Endothelial cell of hepatic sinusoid (primary cell): ENCODE results near the gene TTF2.

Experiments used
- in situ Hi-C: cut with HindIII; loops from 2 replicates; pipeline ENCODE4 v1.10.0; 2017; ENCODE audit warnings: low sequenced_read_pairs

The TTF2 gene

GRCh38 chr1:117045644-117046043 is 14.5 kb upstream of the TTF2 start:
- in situ Hi-C loops = no loop called here

GRCh38 chr1:117046781-117047180 is 13.3 kb upstream of the TTF2 start:
- in situ Hi-C loops = no loop called here

- in situ Hi-C loops = no loop called here
These were observed 12.9 kb upstream of the TTF2 start for GRCh38 chr1:117047271-117047670.

DNA sequence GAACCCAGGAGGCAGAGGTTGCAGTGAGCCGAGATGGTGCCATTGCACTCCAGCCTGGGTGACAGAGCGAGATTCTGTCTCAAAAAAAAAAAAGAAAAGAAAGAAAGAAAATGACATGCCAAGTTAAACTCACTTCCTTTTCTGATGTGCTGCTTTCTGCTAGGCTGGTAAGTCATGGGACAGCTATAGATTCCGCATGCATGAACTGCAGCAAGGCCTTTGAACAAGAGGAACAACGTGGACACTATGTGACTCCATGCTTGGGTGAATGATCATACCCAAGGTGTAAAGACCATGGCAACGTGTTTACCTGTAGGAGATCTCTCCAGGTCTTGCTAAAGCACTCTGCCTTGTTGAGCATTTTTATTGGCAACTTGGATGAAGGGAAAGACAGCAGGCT is 10.3 kb upstream of the TTF2 start:
- in situ Hi-C loops = loop anchor here (5.0 to 25.0 kb wide), 3 partner anchors 98 to 463 kb away; no protein-coding TSS in a partner anchor

DNA sequence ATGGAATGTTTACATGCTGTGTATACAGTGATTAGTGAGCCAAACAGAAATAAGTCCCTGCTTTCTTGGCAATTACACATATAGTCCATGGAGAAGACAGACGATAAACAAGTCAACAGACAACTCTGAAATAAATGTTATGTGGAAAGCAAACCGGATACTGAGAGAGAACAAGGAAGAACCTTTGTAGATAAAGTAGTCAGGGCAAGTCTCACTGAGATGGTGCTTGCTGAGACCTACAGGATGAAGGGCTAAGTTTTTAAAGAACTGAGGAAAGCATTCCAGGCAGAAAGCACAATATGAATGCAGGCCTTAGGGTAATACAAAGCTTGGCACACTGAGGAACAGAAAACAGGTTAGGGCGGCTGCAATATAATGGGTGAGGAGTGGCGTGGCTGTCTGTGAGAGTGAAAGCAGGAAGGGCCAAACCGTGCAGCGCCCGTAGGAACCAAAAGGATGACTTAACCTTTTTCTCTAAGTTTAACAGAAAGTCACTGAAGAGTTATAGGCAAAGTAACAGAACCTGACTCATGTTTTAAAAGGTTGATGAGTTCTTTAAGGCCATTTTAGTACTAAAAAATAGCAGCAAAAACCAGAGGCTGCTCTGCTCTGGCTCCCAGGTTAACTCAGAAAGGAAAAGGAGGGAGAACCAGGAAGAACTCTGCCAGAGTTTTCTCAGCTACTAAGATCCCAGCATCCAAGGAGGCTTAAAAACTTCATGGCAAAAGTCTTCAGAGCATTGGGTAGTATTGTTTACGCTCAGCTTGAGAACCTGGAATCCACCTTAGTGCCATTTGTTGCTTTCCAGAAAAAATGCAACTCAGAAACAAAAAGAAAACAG is 8.7 kb upstream of the TTF2 start:
- in situ Hi-C loops = loop anchor here (5.0 to 25.0 kb wide), 3 partner anchors 99 to 464 kb away; no protein-coding TSS in a partner anchor

DNA sequence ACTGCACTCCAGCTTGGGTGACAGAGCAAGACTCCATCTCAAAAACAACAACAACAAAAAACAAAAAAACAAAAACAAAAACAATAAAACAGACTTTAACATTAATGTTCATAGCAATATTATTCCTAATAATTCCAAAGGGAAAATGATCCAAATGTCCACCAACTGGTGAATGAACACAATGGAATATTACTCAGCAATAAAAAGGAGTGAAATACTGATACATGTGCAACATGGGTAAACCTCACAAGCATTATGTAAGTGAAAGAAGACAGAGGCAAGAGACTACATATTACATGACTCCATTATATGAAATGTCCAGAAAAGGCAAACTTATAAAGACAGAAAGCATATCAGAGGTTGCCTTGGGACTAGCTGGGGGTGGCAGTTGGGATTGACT is 6.1 kb upstream of the TTF2 start:
- in situ Hi-C loops = loop anchor here (5.0 to 25.0 kb wide), 3 partner anchors 102 to 467 kb away; no protein-coding TSS in a partner anchor

DNA sequence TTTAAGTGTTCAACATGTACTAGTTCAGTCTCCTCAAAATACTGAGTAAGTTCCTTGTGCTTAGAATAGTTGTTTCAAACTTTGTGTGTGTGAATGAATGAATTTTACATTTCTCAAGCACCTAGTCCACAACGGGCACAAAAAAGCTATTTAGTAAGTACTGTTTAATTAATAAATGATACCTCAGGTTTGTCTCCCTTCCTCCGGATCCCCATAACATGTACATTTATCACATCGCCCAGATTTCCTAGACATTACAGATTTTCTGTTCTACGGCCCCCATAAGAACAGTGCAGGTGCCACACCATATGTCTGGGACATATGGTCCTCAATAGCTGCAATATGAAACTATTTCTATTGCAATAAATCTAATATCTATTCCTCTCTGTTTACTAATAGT is 1.3 kb upstream of the TTF2 start:
- in situ Hi-C loops = loop anchor here (25.0 kb wide), 2 partner anchors 322 to 472 kb away; no protein-coding TSS in a partner anchor

- in situ Hi-C loops = loop anchor here (25.0 kb wide), 2 partner anchors 322 to 472 kb away; no protein-coding TSS in a partner anchor
These were observed 820 bp upstream of the TTF2 start for GRCh38 chr1:117059334-117059677.

- in situ Hi-C loops = loop anchor here (25.0 kb wide), 2 partner anchors 323 to 473 kb away; no protein-coding TSS in a partner anchor
These were observed 553 bp downstream of the TTF2 start for GRCh38 chr1:117060441-117061317.

GRCh38 chr1:117061986-117062415 is 1.9 kb downstream of the TTF2 start:
- in situ Hi-C loops = loop anchor here (25.0 kb wide), 2 partner anchors 325 to 475 kb away; no protein-coding TSS in a partner anchor

DNA sequence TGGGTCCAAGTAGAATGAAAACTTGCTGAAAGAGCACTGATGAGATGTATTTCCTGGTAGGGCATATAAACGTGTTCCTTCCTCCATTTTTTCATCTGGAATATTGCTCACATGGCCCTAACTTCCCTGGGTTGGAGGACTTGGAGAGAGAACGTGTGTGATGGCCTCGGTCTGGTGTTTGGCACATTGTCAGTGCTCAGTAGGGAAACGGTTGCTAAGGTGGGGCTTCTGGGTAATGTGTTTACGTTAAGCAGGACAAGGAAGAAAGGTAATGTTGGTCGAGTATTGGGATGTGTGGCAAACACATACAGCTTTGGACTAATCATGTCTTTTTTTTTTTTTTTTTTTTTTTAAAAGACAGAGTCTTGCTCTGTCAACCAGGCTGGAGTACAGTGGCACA is 6.2 kb downstream of the TTF2 start:
- in situ Hi-C loops = loop anchor here (25.0 kb wide), 2 partner anchors 329 to 479 kb away; no protein-coding TSS in a partner anchor

DNA sequence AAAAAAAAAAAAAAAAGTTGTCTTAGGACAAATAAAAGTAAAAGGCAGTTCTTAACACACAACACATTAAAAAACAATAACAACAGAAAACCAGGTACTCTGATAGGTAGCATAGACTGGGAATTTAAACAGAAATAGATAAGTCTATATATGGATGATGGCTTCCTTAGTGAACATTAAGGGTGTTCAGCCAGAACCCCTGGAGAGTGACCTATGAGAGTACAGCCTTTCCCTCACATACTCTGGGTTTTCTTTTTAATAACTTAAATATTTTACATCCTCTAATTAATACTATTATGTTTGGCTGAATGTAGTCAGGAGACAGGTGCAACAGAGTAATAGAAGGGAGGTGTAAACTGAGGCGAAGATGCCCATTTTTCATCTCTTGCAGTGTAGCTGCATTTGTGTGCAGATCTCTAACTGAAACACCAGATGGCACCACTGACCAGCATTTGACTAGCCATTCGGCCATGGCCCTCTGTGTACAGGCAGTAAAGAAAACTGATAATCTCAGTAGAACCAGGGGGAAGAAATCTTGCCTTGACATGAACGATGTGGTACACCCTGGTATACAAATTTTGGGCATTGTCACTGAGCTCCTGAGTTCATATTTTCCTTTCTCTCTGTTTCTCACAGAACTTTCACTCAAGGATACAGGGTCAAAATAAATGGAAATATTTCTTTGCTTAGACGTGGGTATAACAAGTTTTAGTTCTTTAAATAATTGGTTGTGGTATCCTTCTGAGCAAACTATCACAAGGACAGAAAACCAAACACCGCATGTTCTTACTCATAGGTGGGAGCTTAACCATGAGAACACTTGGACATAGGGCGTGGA is 7.6 kb downstream of the TTF2 start:
- in situ Hi-C loops = loop anchor here (25.0 kb wide), 2 partner anchors 330 to 480 kb away; no protein-coding TSS in a partner anchor

- in situ Hi-C loops = loop anchor here (25.0 kb wide), 2 partner anchors 331 to 481 kb away; no protein-coding TSS in a partner anchor
These were observed 8.5 kb downstream of the TTF2 start for GRCh38 chr1:117068580-117068979.

GRCh38 chr1:117069220-117069844 is 9.2 kb downstream of the TTF2 start:
- in situ Hi-C loops = loop anchor here (25.0 kb wide), 2 partner anchors 332 to 482 kb away; no protein-coding TSS in a partner anchor

- in situ Hi-C loops = loop anchor here (25.0 kb wide), 2 partner anchors 333 to 483 kb away; no protein-coding TSS in a partner anchor
These were observed 10.0 kb downstream of the TTF2 start for GRCh38 chr1:117070124-117070523.

DNA sequence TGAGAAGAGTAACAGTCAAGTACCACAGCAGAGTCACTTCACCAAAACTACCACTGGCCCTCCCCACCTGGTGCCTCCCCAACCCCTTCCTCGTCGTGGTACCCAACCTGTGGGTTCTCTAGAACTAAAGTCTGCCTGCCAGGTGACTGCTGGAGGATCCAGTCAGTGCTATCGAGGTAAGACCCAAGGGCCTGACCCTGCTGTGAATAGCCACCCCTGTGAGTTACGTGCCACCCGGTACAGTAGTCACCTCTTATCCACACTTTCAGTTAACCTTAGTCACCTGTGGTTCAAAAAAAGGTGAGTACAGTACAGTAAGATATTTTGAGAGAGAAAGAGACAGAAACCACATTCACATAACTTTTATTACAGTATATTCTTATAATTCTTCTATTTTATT is 16.5 kb downstream of the TTF2 start:
- in situ Hi-C loops = no loop called here

- in situ Hi-C loops = no loop called here
These were observed 17.1 kb downstream of the TTF2 start for GRCh38 chr1:117077267-117077666.

GRCh38 chr1:117079737-117080136 is 19.6 kb downstream of the TTF2 start:
- in situ Hi-C loops = no loop called here

DNA sequence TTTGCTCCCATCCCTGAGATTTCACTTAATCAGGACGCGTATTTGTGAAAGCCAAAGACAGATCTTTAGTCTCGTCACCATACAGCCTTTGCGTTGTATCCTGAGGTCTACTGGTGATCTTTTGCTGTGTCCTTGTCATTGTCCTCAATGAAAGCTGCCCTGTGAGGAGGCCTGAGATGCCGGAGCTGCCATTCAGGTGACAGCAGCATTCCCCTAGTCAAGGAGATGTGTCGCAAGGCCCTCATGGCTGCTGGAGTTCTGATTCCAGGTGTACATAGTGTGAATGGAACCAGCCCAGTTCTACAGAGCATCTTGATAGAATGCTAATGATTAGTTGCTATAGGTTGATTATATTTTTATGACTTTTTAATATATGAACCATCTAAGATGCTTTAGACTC is 24.1 kb downstream of the TTF2 start:
- in situ Hi-C loops = no loop called here

DNA sequence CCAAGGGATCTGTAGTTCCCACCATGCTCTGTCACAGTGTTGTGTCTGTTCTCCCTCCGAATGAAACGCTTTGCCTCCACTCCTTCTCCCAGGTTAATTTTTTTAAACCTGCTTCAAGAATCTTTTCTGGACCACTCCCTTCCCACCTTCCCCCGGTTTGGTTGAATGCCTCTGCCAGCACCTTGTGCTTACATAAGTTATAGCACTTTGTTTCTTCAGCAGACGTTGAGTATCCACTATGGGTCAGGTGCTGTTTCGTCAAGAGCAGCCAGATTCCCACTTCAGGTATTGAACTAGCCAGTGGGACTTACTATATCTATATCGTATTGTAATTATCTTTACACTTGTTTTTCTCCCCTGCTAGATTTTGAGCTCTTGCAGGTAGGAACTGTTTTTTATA is 27.6 kb downstream of the TTF2 start:
- in situ Hi-C loops = no loop called here
